HEK293 (cell line): ENCODE measurements around the gene ATP5ME.
A peak's percentile ranks its signal among the peaks of the same experiment; 100 is the strongest.

Source experiments
- CTCF ChIA-PET: fragments of 350-600 bp; formaldehyde crosslinking; extraction: SDS; loops from one replicate; lab custom pipeline; 2021; ENCODE audit warnings: antibody characterized with exemption; lab: Yijun Ruan, JAX
- POLR2A ChIA-PET: fragments of 300-600 bp; formaldehyde crosslinking; extraction: SDS; loops from one replicate; lab custom pipeline; 2020; ENCODE audit warnings: antibody characterized with exemption, inconsistent platforms; lab: Yijun Ruan, JAX
- H3K27ac ChIP-seq: fragments of 200-500 bp; sonication (Bioruptor generic); 2 replicates; pipeline ENCODE4 v1.5.1; 2014; ENCODE audit warnings: low read depth, low read length, control low read depth, inconsistent platforms; ENCODE audit errors: extremely low read depth
- H3K36me3 ChIP-seq, 2 experiments: fragments of 200-500 bp in 1 of 2; sonication (Bioruptor generic) in 1 of 2; 1 replicate in 1 of 2; 2 replicates in 1 of 2; pipeline ENCODE4 v1.5.1; 2014 to 2017; ENCODE audit warnings: inconsistent platforms in 2 of 2, low read length in 2 of 2; ENCODE audit not compliant: control insufficient read depth in 2 of 2, insufficient read depth in 1 of 2
- H3K4me1 ChIP-seq: fragments of 200-500 bp; sonication (Bioruptor generic); 2 replicates; pipeline ENCODE4 v1.5.1; 2014; ENCODE audit warnings: mild to moderate bottlenecking, low read length, inconsistent platforms; ENCODE audit not compliant: control insufficient read depth, insufficient read depth
- H3K4me3 ChIP-seq: 2 replicates; pipeline ENCODE4 v1.5.1; 2011; ENCODE audit warnings: low read depth, mild to moderate bottlenecking, control low read depth, low read length, moderate library complexity
- H3K9me3 ChIP-seq: fragments of 200-500 bp; sonication (Bioruptor generic); 2 replicates; pipeline ENCODE4 v1.5.1; 2014; ENCODE audit warnings: low read depth, low read length, inconsistent platforms; ENCODE audit not compliant: control insufficient read depth, insufficient read depth
- ELK4 ChIP-seq: IDR thresholded peaks from 2 replicates; pipeline ENCODE4 v1.6.1; 2011; ENCODE audit warnings: mild to moderate bottlenecking, low read depth, low read length, borderline replicate concordance
- HIC1 ChIP-seq: fragments of 450-650 bp; formaldehyde crosslinking; IDR thresholded peaks from 2 replicates; pipeline ENCODE4 v1.5.1; 2016; ENCODE audit warnings: missing biosample characterization, missing genetic modification characterization
- KLF16 ChIP-seq: fragments of 450-650 bp; formaldehyde crosslinking; IDR thresholded peaks from 2 replicates; pipeline ENCODE4 v1.5.1; 2017; ENCODE audit warnings: missing biosample characterization, missing genetic modification characterization
- KLF9 ChIP-seq: fragments of 450-650 bp; formaldehyde crosslinking; IDR thresholded peaks from 2 replicates; pipeline ENCODE4 v1.5.1; 2016; ENCODE audit warnings: missing biosample characterization, missing genetic modification characterization, low read depth
- OSR2 ChIP-seq: fragments of 450-650 bp; formaldehyde crosslinking; IDR thresholded peaks from 2 replicates; pipeline ENCODE4 v1.5.1; 2016; ENCODE audit warnings: missing biosample characterization, missing genetic modification characterization
- PATZ1 ChIP-seq: fragments of 450-650 bp; formaldehyde crosslinking; IDR thresholded peaks from 2 replicates; pipeline ENCODE4 v1.5.1; 2016; ENCODE audit warnings: missing biosample characterization, missing genetic modification characterization
- PBX3 ChIP-seq: sonication (generic); formaldehyde crosslinking; IDR thresholded peaks from 2 replicates; pipeline ENCODE4 v1.8.1; 2022; ENCODE audit warnings: mild to moderate bottlenecking, moderate library complexity, missing genetic modification reagents
- TCF7L2 ChIP-seq: IDR thresholded peaks from 2 replicates; pipeline ENCODE4 v1.6.1; 2011; ENCODE audit warnings: low read depth, mild to moderate bottlenecking, inconsistent platforms, low read length, moderate library complexity, borderline replicate concordance
- TRIM28 ChIP-seq: IDR thresholded peaks from 2 replicates; pipeline ENCODE4 v1.6.1; 2011; ENCODE audit warnings: low read length, control low read depth, borderline replicate concordance
- ZBTB10 ChIP-seq: fragments of 450-650 bp; formaldehyde crosslinking; IDR thresholded peaks from 2 replicates; pipeline ENCODE4 v1.5.1; 2016; ENCODE audit warnings: missing biosample characterization, missing genetic modification characterization
- ZBTB7A ChIP-seq: fragments of 450-650 bp; formaldehyde crosslinking; IDR thresholded peaks from 2 replicates; pipeline ENCODE4 v1.5.1; 2016; ENCODE audit warnings: low read depth, missing biosample characterization, missing genetic modification characterization
- ZNF10 ChIP-seq: fragments of 450-650 bp; formaldehyde crosslinking; IDR thresholded peaks from 2 replicates; pipeline ENCODE4 v1.5.1; 2017; ENCODE audit warnings: missing biosample characterization, missing genetic modification characterization
- ZNF146 ChIP-seq: fragments of 450-650 bp; formaldehyde crosslinking; IDR thresholded peaks from 2 replicates; pipeline ENCODE4 v1.5.1; 2016; ENCODE audit warnings: missing biosample characterization, missing genetic modification characterization
- ZNF184 ChIP-seq: fragments of 450-650 bp; IDR thresholded peaks from 2 replicates; pipeline ENCODE4 v1.5.1; 2018; ENCODE audit warnings: missing biosample characterization, mild to moderate bottlenecking, missing genetic modification characterization
- ZNF510 ChIP-seq: fragments of 450-650 bp; formaldehyde crosslinking; IDR thresholded peaks from 2 replicates; pipeline ENCODE4 v1.5.1; 2018; ENCODE audit warnings: mild to moderate bottlenecking, missing genetic modification characterization, missing biosample characterization; ENCODE audit not compliant: insufficient replicate concordance
- ZNF600 ChIP-seq: fragments of 450-650 bp; formaldehyde crosslinking; IDR thresholded peaks from 2 replicates; pipeline ENCODE4 v1.5.1; 2016; ENCODE audit warnings: missing biosample characterization, missing genetic modification characterization
- ZNF645 ChIP-seq: fragments of 450-650 bp; formaldehyde crosslinking; IDR thresholded peaks from 2 replicates; pipeline ENCODE4; 2016; ENCODE audit warnings: missing biosample characterization, missing genetic modification characterization
- ZNF664 ChIP-seq: fragments of 450-650 bp; formaldehyde crosslinking; IDR thresholded peaks from 2 replicates; pipeline ENCODE4 v1.5.1; 2016; ENCODE audit warnings: missing biosample characterization, missing genetic modification characterization
- ZNF692 ChIP-seq: fragments of 450-650 bp; formaldehyde crosslinking; IDR thresholded peaks from 2 replicates; pipeline ENCODE4 v1.5.1; 2016; ENCODE audit warnings: missing biosample characterization, missing genetic modification characterization
- ZNF704 ChIP-seq: fragments of 450-650 bp; formaldehyde crosslinking; IDR thresholded peaks from 2 replicates; pipeline ENCODE4 v1.5.1; 2016; ENCODE audit warnings: missing biosample characterization, missing genetic modification characterization
- ZNF791 ChIP-seq: fragments of 450-650 bp; formaldehyde crosslinking; IDR thresholded peaks from 2 replicates; pipeline ENCODE4 v1.5.1; 2016; ENCODE audit warnings: missing biosample characterization, missing genetic modification characterization
- ZNF830 ChIP-seq: fragments of 450-650 bp; IDR thresholded peaks from 2 replicates; pipeline ENCODE4 v1.5.0; 2018; ENCODE audit warnings: missing biosample characterization, missing genetic modification characterization, low read depth, mild to moderate bottlenecking, moderate library complexity

ATP5ME gene

GRCh38 chr4:674172-675035 is at the start of gene ATP5ME, which contains the start of gene MYL5:
TSS of gene ATP5ME (minus strand) at chr4:674276. CDS start at chr4:674247, 29 bp downstream.
TSS of gene MYL5 (plus strand) at chr4:674542. CDS start at chr4:678027, 3,485 bp downstream.
- H3K36me3 ChIP-seq, result peaks cover 0 to 35% of the 10 kb centered on the region in 2 experiments; a peak in 2 of 3 replicates
- POLR2A ChIA-PET, result interaction anchor here (0.6 to 1.4 kb wide), 5 partner anchors 10 to 72 kb away, joined by 4 to 5 read pairs (median 4); no protein-coding TSS in a partner anchor
- TF ChIP-seq ZNF645 (tag by site-specific recombination) (no peak), KLF9 (tag by site-specific recombination) (peak; percentile 92), TCF7L2 (no peak), TRIM28 (no peak), ZNF600 (tag by site-specific recombination) (no peak), ZNF664 (tag by site-specific recombination) (no peak), ELK4 (no peak), ZNF184 (tag by site-specific recombination) (no peak), PATZ1 (peak; percentile 98), ZNF692 (tag by site-specific recombination) (no peak), KLF16 (tag by site-specific recombination) (peak; percentile 39; the same call in 1 of the 2 replicates), ZNF146 (tag by site-specific recombination) (no peak), ZNF791 (tag by site-specific recombination) (no peak), ZBTB10 (tag by site-specific recombination) (peak; percentile 59; the same call in 1 of the 2 replicates), ZNF510 (tag by site-specific recombination) (no peak), ZNF830 (tag by site-specific recombination) (no peak), ZBTB7A (tag by site-specific recombination) (0 out of 2 replicates have a peak, but pooled peaks have one; percentile 17), OSR2 (tag by site-specific recombination) (no peak), PBX3 (CRISPR knock-in tag) (no peak), ZNF704 (tag by site-specific recombination) (no peak), HIC1 (tag by site-specific recombination) (no peak), ZNF10 (no peak)

More at GRCh38 chr4:674172-675035, at the start of gene ATP5ME, which contains the start of gene MYL5:
- CTCF ChIA-PET, result interaction anchor here (0.6 to 2.4 kb wide), 3 partner anchors 10 to 262 kb away, joined by 3 to 6 read pairs (median 3); no protein-coding TSS in a partner anchor
- H3K4me3 ChIP-seq, result peak within 1 kb of the TSS; percentile 77
- peaks cover 3% of the 10 kb centered on the region for H3K4me1 ChIP-seq
- no peaks in the 10 kb centered on the region for H3K9me3 ChIP-seq
- H3K27ac ChIP-seq, result peak within 1 kb of the TSS; percentile 76
